GM20000 (cell line): ENCODE results near the gene SOD3.

Experiments used
- DNase-seq: peaks from one replicate; pipeline ENCODE4 v3.0.0; 2012; ENCODE audit warnings: low spot score
- TF ChIP-seq, protein P1 (sequence below): IDR thresholded peaks from 2 replicates; pipeline ENCODE4 v1.5.1; 2012; ENCODE audit warnings: mild to moderate bottlenecking, control low read depth; ENCODE audit errors: extremely low read depth, missing control alignments

Gene SOD3

GRCh38 chr4:24843096-24843495 is 47.7 kb downstream of the SOD3 start:
- TF ChIP-seq, protein P1, sequence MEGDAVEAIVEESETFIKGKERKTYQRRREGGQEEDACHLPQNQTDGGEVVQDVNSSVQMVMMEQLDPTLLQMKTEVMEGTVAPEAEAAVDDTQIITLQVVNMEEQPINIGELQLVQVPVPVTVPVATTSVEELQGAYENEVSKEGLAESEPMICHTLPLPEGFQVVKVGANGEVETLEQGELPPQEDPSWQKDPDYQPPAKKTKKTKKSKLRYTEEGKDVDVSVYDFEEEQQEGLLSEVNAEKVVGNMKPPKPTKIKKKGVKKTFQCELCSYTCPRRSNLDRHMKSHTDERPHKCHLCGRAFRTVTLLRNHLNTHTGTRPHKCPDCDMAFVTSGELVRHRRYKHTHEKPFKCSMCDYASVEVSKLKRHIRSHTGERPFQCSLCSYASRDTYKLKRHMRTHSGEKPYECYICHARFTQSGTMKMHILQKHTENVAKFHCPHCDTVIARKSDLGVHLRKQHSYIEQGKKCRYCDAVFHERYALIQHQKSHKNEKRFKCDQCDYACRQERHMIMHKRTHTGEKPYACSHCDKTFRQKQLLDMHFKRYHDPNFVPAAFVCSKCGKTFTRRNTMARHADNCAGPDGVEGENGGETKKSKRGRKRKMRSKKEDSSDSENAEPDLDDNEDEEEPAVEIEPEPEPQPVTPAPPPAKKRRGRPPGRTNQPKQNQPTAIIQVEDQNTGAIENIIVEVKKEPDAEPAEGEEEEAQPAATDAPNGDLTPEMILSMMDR = no peak
- no peak for DNase-seq

DNA sequence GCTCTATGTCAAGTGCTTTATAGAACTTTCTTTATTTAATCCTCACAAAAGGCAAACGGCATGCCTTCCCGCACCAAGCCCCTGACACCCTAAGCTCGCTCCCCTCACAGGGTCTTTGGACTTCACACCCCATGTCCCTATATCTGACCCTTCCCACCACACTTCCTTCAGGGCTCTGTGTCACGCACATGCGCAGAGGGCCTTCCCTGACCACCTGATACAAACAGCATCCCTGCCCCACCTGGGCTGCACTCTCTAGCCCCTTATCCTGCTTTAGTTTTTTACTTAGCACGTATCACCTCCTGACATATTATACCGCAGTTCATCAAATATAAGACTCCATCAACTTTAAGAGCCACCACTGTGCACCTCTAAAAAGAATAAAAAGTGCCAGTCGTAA is 49.8 kb downstream of the SOD3 start:
- TF ChIP-seq, protein P1 = no peak

GRCh38 chr4:24845902-24846301 is 50.5 kb downstream of the SOD3 start:
- DNase-seq = no peak
- TF ChIP-seq, protein P1 = no peak

More for the DNA sequence above, 49.8 kb downstream of the SOD3 start:
- no peak for DNase-seq

- DNase-seq = no peak
- TF ChIP-seq, protein P1 = no peak
These were observed 51.3 kb downstream of the SOD3 start for GRCh38 chr4:24846716-24847115.

GRCh38 chr4:24849351-24849750 is 54.0 kb downstream of the SOD3 start:
- TF ChIP-seq, protein P1 = no peak
- DNase-seq = no peak

GRCh38 chr4:24849756-24850155 is 54.4 kb downstream of the SOD3 start:
- TF ChIP-seq, protein P1 = no peak
- DNase-seq = no peak
